OCI-LY7 (cell line): ENCODE results near the gene CENPP.

ENCODE experiments used
- CTCF ChIP-seq: fragments of 200-600 bp; sonication (generic); conservative IDR thresholded peaks from 2 replicates; pipeline ENCODE4 v1.5.1; 2014; ENCODE audit warnings: mild to moderate bottlenecking, antibody characterized with exemption, low read length, moderate library complexity, mixed read lengths
- EZH2phosphoT487 ChIP-seq: fragments of 200-600 bp; sonication (generic); IDR thresholded peaks from 2 replicates; pipeline ENCODE4 v1.6.1; 2018; ENCODE audit warnings: low read depth, borderline replicate concordance, mild to moderate bottlenecking, mixed run types, antibody characterized with exemption, low read length, moderate library complexity, mixed read lengths

GRCh38 chr9:92435263-92435662 lies 109.5 kb downstream of the CENPP start:
- TF ChIP-seq CTCF = no peak
- TF ChIP-seq EZH2phosphoT487 = no peak
